NCI-H69 (cell line): ENCODE data around the gene IQCF2.
"Not testable (repeated sequence)": the region's sequence is repeated elsewhere in the genome, so short reads cannot be mapped to it uniquely, and the experiment has no call there.

Experiments
- DNase-seq: peaks from one replicate; lab custom pipeline; 2025; lab: John Stamatoyannopoulos, UW

The IQCF2 gene

DNA sequence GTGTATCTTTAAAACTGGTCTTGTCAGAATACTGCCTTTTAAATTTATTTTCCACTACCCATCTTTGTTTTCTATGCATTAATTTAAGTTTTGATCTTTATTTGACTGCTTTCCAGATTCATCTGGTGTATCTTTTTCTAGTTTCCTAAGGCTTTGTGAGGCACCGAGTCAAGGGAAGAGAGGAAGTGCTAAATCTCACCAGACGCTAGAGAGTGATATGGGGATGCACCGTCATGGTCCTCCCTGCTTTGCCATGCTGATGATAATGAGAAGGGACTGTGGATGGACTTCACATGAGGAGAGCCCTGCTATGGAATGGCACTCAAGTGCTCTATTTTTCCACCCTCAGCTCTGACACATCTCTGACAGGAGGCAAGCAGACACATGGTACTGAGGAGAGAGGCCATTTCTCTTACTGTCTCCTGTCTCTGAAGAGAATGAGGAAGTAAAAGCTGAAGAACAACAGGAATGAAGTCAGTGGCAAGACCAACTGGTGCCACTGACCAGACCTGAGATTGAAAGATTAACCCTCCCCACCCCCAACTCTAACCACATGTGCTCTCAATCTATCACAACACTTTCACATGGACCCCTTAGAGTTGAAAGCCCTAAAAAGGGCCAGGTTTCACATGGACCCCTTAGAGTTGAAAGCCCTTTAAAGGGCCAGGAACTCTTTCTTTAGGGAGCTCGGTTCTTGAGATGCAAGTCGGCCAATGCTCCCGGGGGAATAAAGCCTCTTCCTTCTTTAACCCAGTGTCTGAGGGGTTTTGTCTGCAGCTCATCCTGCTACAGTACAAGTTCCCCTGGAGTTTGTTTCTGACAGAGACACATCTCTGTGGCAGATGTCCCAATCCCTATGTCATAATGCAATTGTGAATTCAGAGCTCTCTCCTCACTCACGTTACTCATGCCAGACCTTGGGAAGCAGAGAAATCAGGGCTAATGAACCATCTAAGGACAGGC, at the start of gene IQCF2:
Gene IQCF2, plus strand, starts transcription at position 913 of the 963 bp plus-strand sequence. CDS start 52 bp downstream, outside the sequence.
- DNase-seq, result no peak

DNA sequence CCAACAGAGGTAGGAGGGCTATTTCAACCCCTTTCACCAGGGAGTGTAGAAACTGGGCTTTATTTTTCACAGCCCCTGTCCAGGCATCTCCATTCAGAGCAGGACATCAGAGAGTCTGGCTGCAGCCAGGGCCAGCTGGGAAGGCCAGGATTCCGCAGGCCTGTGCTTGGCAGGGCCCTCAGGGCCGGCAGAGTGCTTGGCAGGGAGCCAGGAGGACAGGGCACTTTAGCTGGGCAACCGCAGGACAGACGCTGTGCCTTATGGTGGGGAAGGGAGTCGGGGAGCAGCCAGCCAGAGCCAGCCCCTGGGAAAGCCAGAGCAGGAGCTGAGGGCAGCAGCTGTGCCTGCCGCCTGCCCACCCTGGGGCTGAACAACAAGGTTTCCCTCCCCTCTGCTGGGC, 47.9 kb upstream of the IQCF2 start:
- DNase-seq, result peak; percentile 1

DNA sequence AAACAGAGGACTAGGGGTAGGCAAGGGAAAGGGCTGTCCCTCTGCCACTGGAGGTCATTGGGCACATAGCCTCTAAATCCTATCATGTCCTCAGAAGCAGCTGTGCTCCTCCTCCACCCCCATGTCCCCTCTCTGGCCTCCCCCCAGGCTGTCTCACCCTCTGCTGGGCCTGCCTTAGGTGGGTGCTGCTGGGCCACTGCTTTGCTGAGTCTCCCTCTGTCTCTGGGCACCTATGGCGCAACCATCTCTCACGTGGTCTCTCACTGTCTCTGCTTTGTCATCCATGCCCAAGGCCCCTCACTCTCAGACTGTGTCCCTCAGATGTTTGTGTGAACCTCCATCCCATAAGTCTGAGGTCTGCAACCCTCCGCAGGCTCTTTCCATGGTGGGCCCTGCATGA, 47.4 kb upstream of the IQCF2 start:
- DNase-seq, result no peak

DNA sequence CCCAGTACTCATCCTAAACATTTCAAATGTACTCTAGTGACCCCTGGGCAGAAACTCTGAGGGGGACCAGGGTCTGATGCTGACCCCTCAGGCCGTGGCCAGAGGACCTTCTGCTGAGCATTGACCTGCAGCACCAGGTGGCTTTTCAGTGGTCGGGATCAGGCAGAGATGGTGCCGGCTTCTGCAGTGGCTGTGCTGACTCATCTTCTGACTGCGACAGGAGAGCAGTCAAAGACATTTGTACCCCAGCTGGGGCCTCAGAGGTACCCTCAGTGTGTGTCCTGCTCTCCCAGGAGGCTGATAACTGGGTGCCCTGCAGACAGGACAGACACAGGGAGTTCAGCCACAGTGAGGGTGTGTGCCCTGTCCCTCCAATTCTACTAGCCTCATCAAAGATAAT, 45.8 kb upstream of the IQCF2 start:
- DNase-seq, result no peak

DNA sequence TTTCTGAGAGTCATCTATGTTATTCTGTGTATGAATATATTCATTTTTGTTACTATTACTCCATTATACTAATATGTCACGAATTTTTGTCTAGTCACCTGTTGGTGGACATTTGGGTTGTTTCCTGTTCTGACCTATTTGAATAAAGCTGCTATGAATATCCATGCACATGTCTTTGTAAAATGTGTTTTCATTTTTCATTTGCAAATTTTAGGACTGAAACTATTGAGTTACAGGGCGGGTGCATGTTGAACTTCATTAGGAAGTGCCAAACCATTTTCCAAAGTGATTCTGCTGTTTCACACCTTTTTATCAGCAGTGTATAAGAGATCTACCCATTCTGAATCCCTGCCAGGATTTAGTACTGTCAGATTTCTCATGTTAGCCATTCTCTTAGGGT, 44.7 kb upstream of the IQCF2 start:
- DNase-seq, result no peak

DNA sequence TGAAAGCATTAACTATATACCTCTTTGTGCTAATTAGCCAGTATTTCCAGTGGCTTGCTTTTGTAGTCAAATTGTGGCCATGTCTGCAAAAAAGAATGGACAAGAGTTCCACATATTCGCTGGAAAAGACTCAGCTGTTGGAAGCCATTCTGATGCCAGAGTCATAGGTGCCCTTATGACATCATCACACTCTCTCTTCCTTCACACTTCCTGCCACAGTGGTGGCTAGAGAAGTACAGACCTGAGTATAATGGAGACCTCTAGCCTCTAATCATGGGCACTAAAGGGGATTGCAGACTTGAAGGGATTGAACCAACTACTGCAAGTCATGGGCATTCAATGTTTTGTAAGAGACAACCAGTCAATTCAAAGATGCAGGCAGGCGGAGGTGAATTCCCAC, 44.0 kb upstream of the IQCF2 start:
- DNase-seq, result no peak

DNA sequence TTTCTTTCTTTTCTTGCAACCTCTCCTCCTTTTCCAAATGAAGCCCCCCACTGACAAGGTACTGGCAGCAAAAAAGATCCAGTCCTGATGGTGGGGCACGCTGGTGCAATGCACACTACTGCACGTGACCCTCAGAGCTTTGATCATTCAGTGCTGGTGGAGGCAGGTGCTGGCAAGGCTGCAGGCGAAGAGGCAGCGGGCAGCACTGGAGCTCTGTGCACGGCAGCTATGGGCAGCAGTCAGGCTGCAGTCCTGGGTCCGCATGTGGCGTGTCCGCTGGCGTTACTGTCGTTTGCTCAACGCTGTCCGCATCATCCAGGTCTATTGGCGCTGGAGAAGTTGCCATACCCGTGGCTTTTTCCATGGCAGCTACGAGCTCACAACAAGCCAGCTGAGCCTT, 42.3 kb upstream of the IQCF2 start:
- DNase-seq, result no peak

DNA sequence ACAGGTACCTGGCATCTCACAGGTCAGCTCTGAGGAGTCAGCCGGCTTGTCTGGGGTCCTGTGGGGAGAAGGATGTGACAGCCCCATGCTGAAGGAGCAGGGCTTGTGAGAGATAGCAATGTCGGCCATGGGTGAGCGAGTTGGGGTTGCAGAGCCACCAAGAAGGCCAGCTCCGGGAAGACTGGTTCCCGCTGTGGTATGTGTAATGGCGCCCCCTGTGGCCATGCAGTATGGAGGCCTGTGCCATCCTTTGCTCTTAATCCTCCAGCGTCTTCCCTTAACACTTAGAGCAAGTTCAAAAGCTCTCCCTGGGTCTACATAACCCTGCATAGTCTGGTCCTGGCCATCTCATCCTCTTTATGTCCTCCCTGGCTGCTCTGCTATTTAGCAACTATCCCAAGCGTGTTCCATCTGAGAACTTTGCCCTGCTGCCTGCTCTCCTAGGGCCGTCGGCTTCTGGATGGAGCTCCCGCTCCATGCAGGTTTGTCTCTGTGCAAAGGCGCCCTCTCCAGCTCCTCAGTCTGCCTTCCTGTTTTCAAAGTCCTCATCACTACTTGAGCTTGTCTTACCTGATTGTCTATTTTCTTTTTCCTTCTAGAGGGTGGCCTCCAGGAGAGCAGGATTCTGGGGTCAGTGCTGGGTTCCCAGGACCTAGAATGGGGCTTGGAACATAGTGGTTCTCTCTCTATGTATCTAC, 41.6 kb upstream of the IQCF2 start:
- peak; percentile 7 for DNase-seq

DNA sequence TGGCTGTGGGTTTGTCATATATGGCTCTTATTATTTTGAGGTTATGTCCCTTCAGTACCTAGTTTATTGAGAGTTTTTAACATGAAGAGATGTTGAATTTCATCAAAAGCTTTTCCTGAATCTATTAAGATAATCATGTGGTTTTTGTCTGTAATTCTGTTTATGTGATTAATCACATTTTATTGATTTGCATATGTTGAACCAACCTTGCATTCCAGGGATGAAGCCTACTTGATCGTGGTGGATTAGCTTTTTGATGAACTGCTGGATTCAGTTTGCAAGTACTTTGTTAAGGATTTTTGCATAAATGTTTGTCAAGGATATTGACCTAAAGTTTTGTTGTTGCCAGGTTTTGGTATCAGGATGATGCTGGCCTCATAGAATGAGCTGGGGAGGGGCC, 33.1 kb upstream of the IQCF2 start:
- DNase-seq, result no peak

DNA sequence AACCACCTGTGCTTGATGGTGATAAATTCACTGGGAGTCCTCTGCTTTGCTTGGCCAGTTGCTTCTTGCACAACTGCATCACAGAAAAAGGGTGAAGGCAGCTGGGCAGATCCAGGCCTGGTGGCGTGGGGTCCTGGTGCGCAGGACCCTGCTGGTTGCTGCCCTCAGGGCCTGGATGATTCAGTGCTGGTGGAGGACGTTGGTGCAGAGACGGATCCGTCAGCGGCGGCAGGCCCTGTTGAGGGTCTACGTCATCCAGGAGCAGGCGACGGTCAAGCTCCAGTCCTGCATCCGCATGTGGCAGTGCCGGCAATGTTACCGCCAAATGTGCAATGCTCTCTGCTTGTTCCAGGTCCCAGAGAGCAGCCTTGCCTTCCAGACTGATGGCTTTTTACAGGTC, 31.1 kb upstream of the IQCF2 start:
- DNase-seq, result no peak

DNA sequence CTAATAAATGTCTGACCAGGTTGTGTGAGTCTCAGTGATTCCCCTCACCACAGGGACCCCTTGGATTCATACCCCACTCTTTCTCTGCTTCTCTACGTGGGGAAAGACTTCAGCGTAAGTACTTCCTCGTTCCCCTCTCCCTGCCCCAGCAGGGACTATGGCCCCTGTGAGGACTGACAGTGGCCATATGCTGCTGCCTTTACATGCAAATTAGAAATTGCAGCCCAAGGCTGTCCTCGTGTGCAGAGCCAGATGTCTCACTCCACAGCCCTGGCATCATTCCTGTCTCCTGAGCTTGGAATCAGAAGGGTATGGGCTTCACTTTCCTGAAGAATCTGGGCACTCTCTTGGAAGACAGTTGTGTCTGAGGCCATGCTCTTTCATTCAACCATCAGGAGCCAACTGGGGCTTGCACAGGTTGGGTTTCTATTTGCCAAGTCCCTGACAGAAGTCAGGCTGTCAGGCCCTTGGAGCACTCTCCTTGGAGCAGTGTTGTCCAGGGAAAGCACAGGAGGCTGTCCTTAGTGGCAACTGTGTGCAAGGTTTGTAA, 30.5 kb upstream of the IQCF2 start:
- no peak for DNase-seq

DNA sequence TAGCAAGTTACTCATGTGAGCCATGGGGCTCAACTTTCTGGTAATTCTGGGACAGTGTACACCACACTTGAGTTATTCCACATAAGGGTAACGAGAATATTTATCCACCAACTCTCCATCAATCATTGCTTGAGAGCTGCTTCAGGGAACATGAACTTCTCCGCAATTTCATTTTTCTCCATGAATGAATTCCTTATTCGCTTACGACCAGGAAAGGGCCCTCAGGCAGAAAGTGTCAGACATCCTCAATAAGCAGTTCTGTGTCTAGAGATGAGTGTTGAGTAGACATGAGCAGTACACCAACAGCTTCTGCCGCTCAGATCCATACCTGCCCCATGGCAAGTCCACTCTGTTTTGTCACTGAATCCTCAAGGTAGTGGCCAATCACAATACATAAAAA, 24.8 kb upstream of the IQCF2 start:
- no peak for DNase-seq

DNA sequence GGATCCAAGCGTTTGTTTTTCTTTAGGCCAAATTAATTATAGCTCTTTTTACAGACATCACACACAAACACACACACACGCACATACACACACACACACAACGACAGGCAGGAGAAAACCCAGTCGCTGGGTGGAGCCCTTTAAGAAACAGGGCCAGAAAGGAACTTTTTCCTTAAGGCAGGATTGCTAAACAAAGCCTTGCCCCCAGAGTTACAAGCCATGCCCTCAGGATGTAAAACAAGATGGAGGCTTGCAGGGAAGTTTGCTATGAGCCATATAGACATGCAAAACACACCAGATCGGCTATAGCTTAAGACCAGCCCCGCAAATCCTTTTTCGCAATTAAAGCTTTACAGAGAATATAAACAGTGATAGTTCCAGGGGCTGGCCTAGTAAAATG, 16.3 kb upstream of the IQCF2 start:
- DNase-seq, result no peak

DNA sequence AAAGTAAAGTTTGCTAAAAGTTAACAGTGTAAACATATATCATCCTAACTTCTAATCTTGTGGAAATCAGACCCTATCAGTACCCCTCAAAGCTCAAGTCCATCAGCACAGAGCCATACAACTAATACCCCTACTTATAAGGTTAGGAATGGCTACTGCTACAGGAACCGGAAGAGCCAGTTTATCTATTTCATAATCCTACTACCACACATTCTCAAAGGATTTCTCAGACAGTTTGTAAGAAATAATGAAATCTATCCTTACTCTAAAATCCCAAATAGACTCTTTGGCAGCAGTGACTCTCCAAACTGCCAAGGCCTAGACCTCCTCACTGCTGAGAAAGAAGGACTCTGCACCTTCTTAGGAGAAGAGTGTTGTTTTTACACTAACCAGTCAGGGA, 6.0 kb upstream of the IQCF2 start:
- not testable (repeated sequence) for DNase-seq

DNA sequence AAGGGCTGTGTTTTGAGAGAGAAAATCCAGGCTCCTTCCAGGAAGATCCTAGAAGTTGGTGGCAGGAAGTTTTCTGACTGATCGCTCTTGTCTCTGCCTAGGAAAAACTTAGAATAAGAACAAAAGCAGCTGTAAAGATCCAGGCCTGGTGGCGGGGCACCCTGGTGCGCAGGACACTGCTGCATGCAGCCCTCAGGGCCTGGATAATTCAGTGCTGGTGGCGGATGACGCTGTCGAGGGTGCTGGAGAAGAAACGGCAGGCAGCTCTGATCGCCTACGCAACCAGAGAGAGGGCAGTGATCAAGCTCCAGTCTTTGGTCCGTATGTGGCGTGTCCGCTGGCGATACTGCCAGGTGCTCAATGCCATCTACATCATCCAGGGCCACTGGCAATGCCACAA, 1.5 kb downstream of the IQCF2 start:
- DNase-seq, result no peak

DNA sequence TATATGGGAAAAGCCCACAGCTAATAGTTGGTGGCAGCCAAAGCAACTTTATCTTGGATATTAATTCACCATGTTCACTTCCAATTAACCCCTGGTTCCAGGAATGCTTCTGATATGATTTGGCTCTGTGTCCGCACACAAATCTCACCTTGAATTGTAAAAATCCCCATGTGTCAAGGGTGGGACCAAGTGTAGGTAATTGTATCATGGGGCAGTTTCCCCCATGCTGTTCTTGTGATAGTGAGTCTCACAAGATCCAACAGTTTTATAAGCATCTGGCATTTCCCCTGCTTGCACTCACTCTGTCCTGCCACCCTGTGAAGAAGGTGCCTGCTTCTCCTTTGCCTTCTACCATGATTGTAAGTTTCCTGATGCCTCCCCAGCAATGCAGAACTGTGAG, 7.5 kb downstream of the IQCF2 start:
- not testable (repeated sequence) for DNase-seq

DNA sequence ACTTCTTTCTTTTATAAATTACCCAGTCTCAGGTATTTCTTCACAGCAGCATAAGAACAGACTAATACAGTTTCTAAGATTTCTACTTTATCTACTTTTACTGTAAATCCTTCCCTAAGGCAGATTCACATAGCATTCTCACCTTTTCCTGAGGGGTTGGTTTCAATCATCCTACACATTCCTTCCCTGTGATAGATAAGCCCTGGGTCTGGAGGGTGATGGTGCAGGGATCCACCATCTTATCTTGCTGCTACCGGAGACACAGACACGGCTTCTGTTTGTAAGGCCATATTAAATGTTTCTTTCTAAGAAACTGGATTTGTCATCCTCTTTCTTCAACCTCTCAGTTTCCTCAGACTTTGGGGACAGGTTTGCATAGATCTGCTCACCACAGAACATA, 7.9 kb downstream of the IQCF2 start:
- no peak for DNase-seq

DNA sequence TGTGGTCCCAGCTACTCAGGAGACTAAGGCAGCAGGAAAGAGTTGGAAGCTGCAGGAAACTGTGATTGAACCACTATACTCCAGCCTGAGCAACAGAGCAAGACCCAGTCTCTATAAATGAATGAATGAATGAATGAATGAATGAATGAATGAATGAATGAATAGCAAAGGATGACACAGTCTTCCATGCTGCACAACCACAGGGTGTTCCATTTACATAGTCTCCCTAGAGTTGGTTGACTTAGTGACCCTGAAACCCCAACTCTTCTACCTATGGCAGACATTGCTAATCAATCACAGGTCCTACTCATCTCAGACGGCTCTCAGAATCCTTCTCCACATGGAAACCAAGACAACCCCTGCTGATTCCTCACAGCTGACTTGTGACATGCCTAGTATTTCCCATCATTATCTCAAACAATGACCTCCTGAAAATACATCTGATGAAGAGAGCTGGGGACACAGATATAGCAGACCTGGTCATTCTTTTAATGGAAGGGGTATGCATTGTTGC, 11.9 kb downstream of the IQCF2 start:
- no peak for DNase-seq

DNA sequence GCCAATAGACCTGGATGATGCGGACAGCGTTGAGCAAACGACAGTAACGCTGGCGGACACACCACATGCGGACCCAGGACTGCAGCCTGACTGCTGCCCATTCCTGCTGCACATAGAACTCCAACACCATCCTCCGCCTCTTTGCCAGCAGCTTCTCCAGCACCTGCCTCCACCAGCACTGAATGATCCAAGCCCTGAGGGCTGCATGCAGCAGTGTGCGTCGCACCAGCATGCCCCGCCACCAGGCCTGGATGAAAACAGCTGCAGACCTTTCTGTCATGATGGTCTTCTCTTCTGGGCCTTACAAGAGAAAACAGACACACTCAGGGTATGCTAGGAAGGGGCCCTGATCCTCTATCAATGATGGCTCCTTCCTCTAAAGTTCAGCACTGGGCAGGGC, 12.5 kb downstream of the IQCF2 start:
- DNase-seq, result no peak

DNA sequence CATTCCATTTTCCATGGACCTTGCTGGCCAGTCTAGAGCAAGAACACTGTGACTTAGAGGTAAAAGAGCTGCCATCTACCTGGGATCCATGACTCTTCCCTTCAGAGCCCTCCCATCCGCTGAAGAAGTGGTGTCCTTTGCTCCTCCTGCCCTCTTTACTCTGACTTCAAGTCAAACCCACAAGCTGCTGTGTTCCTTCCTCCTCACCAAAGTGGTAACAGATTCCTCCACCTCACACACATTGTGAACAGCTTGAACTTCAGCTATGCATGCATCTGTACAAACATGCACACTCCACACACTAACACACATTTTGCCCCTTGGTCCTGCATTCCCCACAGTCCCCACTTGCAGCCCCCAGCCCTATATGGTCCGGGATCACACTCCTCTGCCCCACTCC, 13.0 kb downstream of the IQCF2 start:
- no peak for DNase-seq

DNA sequence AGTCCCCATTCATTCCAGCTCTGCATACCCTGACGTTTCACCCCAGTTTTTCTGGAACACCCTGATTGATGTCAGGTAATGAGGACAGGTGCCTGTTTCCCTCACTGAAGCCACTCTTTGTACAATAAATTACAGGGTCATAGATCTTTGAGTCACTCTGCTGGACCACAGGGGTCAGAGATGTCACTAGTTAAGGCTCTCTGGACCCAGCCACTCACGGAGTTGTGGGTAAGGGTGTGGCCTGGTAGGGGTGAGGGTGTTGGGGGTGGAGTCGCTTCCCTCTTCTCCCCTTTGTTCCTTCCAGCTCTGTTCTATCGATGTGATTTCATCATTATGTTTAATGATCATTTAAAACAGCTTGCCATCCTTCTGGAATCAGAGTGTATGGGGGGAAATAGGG, 13.5 kb downstream of the IQCF2 start:
- DNase-seq, result no peak

DNA sequence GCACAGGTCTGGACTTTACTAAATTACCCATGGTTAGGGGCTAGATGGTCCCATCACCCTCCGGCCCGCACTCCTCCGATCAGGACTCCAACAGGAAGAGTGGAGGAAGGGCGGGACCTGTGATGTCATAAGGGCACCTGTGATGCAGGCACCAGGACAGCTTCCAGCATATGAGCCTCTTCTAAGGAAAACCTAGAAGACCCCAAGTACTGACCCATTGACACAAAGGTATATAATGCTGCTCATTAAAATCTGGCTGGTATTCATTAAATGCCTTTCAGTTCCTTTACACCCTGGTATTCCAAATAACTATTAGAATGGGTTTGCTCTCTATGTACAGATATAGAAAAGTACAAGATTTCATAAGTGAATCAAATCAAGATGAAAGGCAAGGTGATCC, 14.1 kb downstream of the IQCF2 start, which contains the start of gene IQCF5:
Gene IQCF5, minus strand, starts transcription at position 101 of the 400 bp plus-strand sequence. Its CDS starts 70 bp downstream, at position 31.
- DNase-seq, result no peak

DNA sequence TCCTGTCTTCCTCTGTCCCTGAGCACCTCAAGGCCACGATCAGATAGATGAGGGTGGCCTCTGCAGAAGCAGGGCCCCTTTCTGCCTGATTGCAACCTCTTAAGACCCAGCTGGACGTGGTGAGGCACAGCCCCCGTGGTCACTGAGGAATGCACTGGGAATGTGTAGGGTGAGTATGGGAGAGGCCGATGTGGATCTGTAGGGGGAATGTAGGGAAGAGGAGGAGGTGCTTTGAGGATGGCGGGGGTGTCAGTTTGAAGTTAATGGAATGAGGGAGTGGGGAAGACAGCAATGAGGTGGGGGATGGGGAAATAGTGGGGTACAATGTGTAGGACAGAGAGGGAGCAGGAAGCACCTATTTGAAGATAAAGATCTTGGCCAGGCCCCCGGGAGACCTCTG, 14.8 kb downstream of the IQCF2 start:
- no peak for DNase-seq
